ENCODE data around the gene FGF5.

The FGF5 gene

GRCh38 chr4:80231180-80231579 lies 35.3 kb upstream of the FGF5 start:
- H3K27ac ChIP-seq (ENCODE audit: low read depth, low read length) = no peak overlapping the region
- no peak overlapping the region for H3K9ac ChIP-seq (ENCODE audit: low read length)
- no peak overlapping the region for H3K23ac ChIP-seq (ENCODE audit: low read length)
- no peak overlapping the region for H3K14ac ChIP-seq (ENCODE audit: low read length)
- DNase-seq = peak; percentile 20 to 71
- no peak overlapping the region for H4K91ac ChIP-seq (ENCODE audit: low read depth, low read length)
- H2BK120ac ChIP-seq (ENCODE audit: insufficient read depth, low read length, poor library complexity) = no peak overlapping the region
- H3K27me3 ChIP-seq (ENCODE audit: insufficient read depth, low read length) = no peaks in the 10 kb centered on the region
- no peak overlapping the region for H3K4ac ChIP-seq (ENCODE audit: low read depth, low read length)
- no peaks in the 10 kb centered on the region for H3K79me1 ChIP-seq (ENCODE audit: low read length)
- no peaks in the 10 kb centered on the region for H3K36me3 ChIP-seq (ENCODE audit: control insufficient read depth in 1 of 2, insufficient read depth in 2 of 2, low read length in 2 of 2)
- H3K4me3 ChIP-seq (ENCODE audit: low read depth, low read length) = no peak overlapping the region
- no peak overlapping the region for H2AFZ ChIP-seq (ENCODE audit: insufficient read depth, low read length, poor library complexity)
- H4K12ac ChIP-seq (ENCODE audit: low read depth, low read length) = no peak overlapping the region
- no peak overlapping the region for H2AK5ac ChIP-seq (ENCODE audit: low read length)
- H3K4me2 ChIP-seq (ENCODE audit: low read length) = no peak overlapping the region
- no peak overlapping the region for H2BK5ac ChIP-seq (ENCODE audit: low read depth, low read length, poor library complexity)
- H3K79me2 ChIP-seq (ENCODE audit: control insufficient read depth, insufficient read depth, low read length, poor library complexity) = no peaks in the 10 kb centered on the region
- no peaks in the 10 kb centered on the region for H3K4me1 ChIP-seq (ENCODE audit: control insufficient read depth in 1 of 2, insufficient read depth in 2 of 2, low read length in 2 of 2)
- H4K8ac ChIP-seq (ENCODE audit: low read depth, low read length) = no peak overlapping the region
- H3K18ac ChIP-seq (ENCODE audit: low read length) = no peak overlapping the region
- no peaks in the 10 kb centered on the region for H3K9me3 ChIP-seq (ENCODE audit: insufficient read depth, low read depth, low read length)
- no peak overlapping the region for H2BK12ac ChIP-seq (ENCODE audit: low read length)
- no CpG with 5 or more reads among the region's 5 CpGs for WGBS (ENCODE audit: extremely low coverage, insufficient coverage, insufficient read length)

DNA sequence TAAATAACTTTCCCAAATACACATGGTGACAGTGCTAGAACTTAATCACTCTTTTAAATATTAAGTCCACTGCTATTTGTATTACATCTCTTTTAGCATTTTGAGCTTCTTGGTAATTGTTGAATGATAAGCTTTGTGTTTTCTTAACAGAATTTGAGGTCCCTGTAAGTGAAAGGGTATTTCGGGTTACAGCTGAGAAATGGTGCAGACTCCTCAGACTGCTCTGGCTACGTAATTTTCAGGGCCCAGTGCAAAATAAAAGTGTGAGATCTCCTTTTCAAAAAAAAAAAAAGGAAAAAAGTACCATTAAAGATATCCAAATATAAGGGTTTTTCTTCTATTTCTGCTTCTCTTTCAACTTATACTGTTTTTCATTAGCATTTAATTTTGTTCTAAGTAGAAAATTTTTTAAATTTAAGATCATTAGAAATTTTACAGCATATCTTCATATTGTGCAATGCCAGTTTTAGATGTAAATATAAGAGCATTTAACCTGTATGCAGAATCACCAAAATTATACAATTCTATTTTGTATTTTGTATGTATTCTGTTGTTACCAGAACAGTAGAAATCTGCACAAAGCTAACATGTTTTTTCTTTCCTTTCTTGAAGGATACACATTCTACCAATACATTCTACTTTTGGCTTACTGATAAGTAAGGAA lies 33.6 kb upstream of the FGF5 start:
- Histone ChIP-seq H4K12ac (ENCODE audit: low read depth, low read length) (no peak overlapping the region), H2AFZ (ENCODE audit: insufficient read depth, low read length, poor library complexity) (no peak overlapping the region), H2BK12ac (ENCODE audit: low read length) (no peak overlapping the region), H3K14ac (ENCODE audit: low read length) (no peak overlapping the region), H3K9me3 (ENCODE audit: insufficient read depth, low read depth, low read length) (no peaks in the 10 kb centered on the region), H3K4me3 (ENCODE audit: low read depth, low read length) (no peak overlapping the region), H3K18ac (ENCODE audit: low read length) (no peak overlapping the region), H3K4me2 (ENCODE audit: low read length) (no peak overlapping the region), H3K79me1 (ENCODE audit: low read length) (no peaks in the 10 kb centered on the region), H3K9ac (ENCODE audit: low read length) (no peak overlapping the region), H3K36me3 (ENCODE audit: control insufficient read depth in 1 of 2, insufficient read depth in 2 of 2, low read length in 2 of 2) (no peaks in the 10 kb centered on the region), H2AK5ac (ENCODE audit: low read length) (no peak overlapping the region), H4K8ac (ENCODE audit: low read depth, low read length) (no peak overlapping the region), H4K91ac (ENCODE audit: low read depth, low read length) (no peak overlapping the region), H3K4me1 (ENCODE audit: control insufficient read depth in 1 of 2, insufficient read depth in 2 of 2, low read length in 2 of 2) (no peaks in the 10 kb centered on the region), H3K79me2 (ENCODE audit: control insufficient read depth, insufficient read depth, low read length, poor library complexity) (no peaks in the 10 kb centered on the region), H3K27ac (ENCODE audit: low read depth, low read length) (no peak overlapping the region), H3K23ac (ENCODE audit: low read length) (no peak overlapping the region), H2BK120ac (ENCODE audit: insufficient read depth, low read length, poor library complexity) (no peak overlapping the region), H3K27me3 (ENCODE audit: insufficient read depth, low read length) (no peaks in the 10 kb centered on the region), H2BK5ac (ENCODE audit: low read depth, low read length, poor library complexity) (no peak overlapping the region), H3K4ac (ENCODE audit: low read depth, low read length) (no peak overlapping the region)
- WGBS (ENCODE audit: extremely low coverage, insufficient coverage, insufficient read length) = no CpG with 5 or more reads among the region's 2 CpGs
- DNase-seq = no peak

DNA sequence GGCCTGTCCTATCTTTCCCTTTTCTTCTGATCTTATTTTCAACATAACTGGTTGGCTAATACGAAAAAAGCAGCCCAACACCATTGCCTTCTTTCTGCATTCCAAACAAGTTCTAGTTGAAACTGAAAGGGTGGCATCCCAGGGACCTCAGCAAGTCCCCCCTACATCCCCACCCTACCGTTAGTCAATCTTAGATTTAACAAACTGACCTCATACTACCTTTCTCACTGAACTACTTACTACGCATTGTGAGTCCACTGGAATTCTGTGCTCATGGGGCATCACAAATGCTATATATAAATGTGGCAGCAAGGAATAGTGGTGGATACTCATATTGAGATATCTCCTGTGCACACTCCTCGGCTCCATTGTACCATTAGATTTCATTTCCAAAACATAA lies 33.1 kb upstream of the FGF5 start:
- Histone ChIP-seq H3K4me1 (ENCODE audit: control insufficient read depth in 1 of 2, insufficient read depth in 2 of 2, low read length in 2 of 2) (no peaks in the 10 kb centered on the region), H4K91ac (ENCODE audit: low read depth, low read length) (no peak overlapping the region), H3K9ac (ENCODE audit: low read length) (no peak overlapping the region), H3K79me1 (ENCODE audit: low read length) (no peaks in the 10 kb centered on the region), H3K9me3 (ENCODE audit: insufficient read depth, low read depth, low read length) (no peaks in the 10 kb centered on the region), H4K12ac (ENCODE audit: low read depth, low read length) (no peak overlapping the region), H3K36me3 (ENCODE audit: control insufficient read depth in 1 of 2, insufficient read depth in 2 of 2, low read length in 2 of 2) (no peaks in the 10 kb centered on the region), H2AFZ (ENCODE audit: insufficient read depth, low read length, poor library complexity) (no peak overlapping the region), H3K23ac (ENCODE audit: low read length) (no peak overlapping the region), H3K14ac (ENCODE audit: low read length) (no peak overlapping the region), H2BK120ac (ENCODE audit: insufficient read depth, low read length, poor library complexity) (no peak overlapping the region), H3K79me2 (ENCODE audit: control insufficient read depth, insufficient read depth, low read length, poor library complexity) (no peaks in the 10 kb centered on the region), H3K4ac (ENCODE audit: low read depth, low read length) (no peak overlapping the region), H3K18ac (ENCODE audit: low read length) (no peak overlapping the region), H3K27ac (ENCODE audit: low read depth, low read length) (no peak overlapping the region), H3K4me2 (ENCODE audit: low read length) (no peak overlapping the region), H2AK5ac (ENCODE audit: low read length) (no peak overlapping the region), H4K8ac (ENCODE audit: low read depth, low read length) (no peak overlapping the region), H3K27me3 (ENCODE audit: insufficient read depth, low read length) (no peaks in the 10 kb centered on the region), H2BK5ac (ENCODE audit: low read depth, low read length, poor library complexity) (no peak overlapping the region), H3K4me3 (ENCODE audit: low read depth, low read length) (no peak overlapping the region), H2BK12ac (ENCODE audit: low read length) (no peak overlapping the region)
- no CpG with 5 or more reads among the region's 4 CpGs for WGBS (ENCODE audit: extremely low coverage, insufficient coverage, insufficient read length)
- no peak for DNase-seq

DNA sequence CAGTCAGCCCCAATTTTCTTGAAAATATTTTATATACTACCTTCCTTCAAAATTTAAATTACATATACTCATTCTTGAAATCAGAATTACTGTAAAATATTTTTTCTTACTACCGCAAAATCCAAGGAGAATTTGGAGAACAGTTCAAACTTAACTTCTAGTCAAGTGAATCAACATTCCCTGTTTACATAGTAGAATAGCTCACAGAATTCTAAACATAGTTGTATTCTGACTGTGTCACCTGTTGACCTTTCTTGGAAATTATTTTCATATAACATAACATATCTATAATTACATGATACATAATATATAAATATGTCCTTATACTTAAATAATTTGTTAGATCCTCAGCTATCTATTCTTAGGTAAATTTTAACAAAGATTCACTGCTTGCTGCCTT lies 31.0 kb upstream of the FGF5 start:
- Histone ChIP-seq H2BK5ac (ENCODE audit: low read depth, low read length, poor library complexity) (no peak overlapping the region), H2BK120ac (ENCODE audit: insufficient read depth, low read length, poor library complexity) (no peak overlapping the region), H3K9me3 (ENCODE audit: insufficient read depth, low read depth, low read length) (no peaks in the 10 kb centered on the region), H4K12ac (ENCODE audit: low read depth, low read length) (no peak overlapping the region), H2AK5ac (ENCODE audit: low read length) (no peak overlapping the region), H3K9ac (ENCODE audit: low read length) (no peak overlapping the region), H4K91ac (ENCODE audit: low read depth, low read length) (no peak overlapping the region), H3K27me3 (ENCODE audit: insufficient read depth, low read length) (no peaks in the 10 kb centered on the region), H3K79me1 (ENCODE audit: low read length) (no peaks in the 10 kb centered on the region), H3K4me1 (ENCODE audit: control insufficient read depth in 1 of 2, insufficient read depth in 2 of 2, low read length in 2 of 2) (no peaks in the 10 kb centered on the region), H3K4ac (ENCODE audit: low read depth, low read length) (no peak overlapping the region), H3K79me2 (ENCODE audit: control insufficient read depth, insufficient read depth, low read length, poor library complexity) (no peaks in the 10 kb centered on the region), H3K14ac (ENCODE audit: low read length) (no peak overlapping the region), H3K27ac (ENCODE audit: low read depth, low read length) (no peak overlapping the region), H3K23ac (ENCODE audit: low read length) (no peak overlapping the region), H3K4me3 (ENCODE audit: low read depth, low read length) (no peak overlapping the region), H3K4me2 (ENCODE audit: low read length) (no peak overlapping the region), H3K36me3 (ENCODE audit: control insufficient read depth in 1 of 2, insufficient read depth in 2 of 2, low read length in 2 of 2) (no peaks in the 10 kb centered on the region), H2AFZ (ENCODE audit: insufficient read depth, low read length, poor library complexity) (no peak overlapping the region), H2BK12ac (ENCODE audit: low read length) (no peak overlapping the region), H4K8ac (ENCODE audit: low read depth, low read length) (no peak overlapping the region), H3K18ac (ENCODE audit: low read length) (no peak overlapping the region)
- WGBS (ENCODE audit: extremely low coverage, insufficient coverage, insufficient read length) = no CpG with 5 or more reads among the region's 1 CpG
- DNase-seq = peak in 1 of 2 donors; percentile 37

All from trophoblast cell (in vitro differentiated cells and primary cell).